Upper lobe of left lung (tissue), 6 donors: ENCODE data around the gene SCTR. TPM values are rescaled to one million over a fixed set of nuclear protein-coding genes. Genes with fewer than 3 reads are reported as not detected.

Experiments
- ATAC-seq, 2 donors: fragments of 200-7000 bp; cut with Tn5 transposase; one replicate each; pipeline ENCODE4 v1.9.1; 2022; ENCODE audit warnings: mild to moderate bottlenecking in 2 of 2, moderate library complexity in 2 of 2; ENCODE audit not compliant: low FRiP score in 2 of 2
- DNase-seq, 2 donors: peaks; one replicate each; pipeline ENCODE4 v3.0.0-alpha.2; 2019 to 2020
- H3K27ac ChIP-seq, 4 donors: fragments of 200-600 bp; sonication (generic); one replicate each; pipeline ENCODE4 v1.5.1; 2016 to 2019
- H3K27me3 ChIP-seq, 4 donors: fragments of 200-600 bp; sonication (generic); one replicate each; pipeline ENCODE4 v1.5.1; 2017 to 2019
- H3K36me3 ChIP-seq, 4 donors: fragments of 200-600 bp; sonication (generic); one replicate each; pipeline ENCODE4 v1.5.1; 2016 to 2019
- H3K4me1 ChIP-seq, 4 donors: fragments of 200-600 bp; sonication (generic); one replicate each; pipeline ENCODE4 v1.5.1; 2018 to 2019
- H3K4me3 ChIP-seq, 4 donors: fragments of 200-600 bp; sonication (generic); one replicate each; pipeline ENCODE4 v1.5.1; 2017 to 2019; ENCODE audit warnings: mild to moderate bottlenecking in 2 of 4, moderate library complexity in 1 of 4
- H3K9me3 ChIP-seq, 4 donors: fragments of 200-600 bp; sonication (generic); one replicate each; pipeline ENCODE4 v1.5.1; 2018 to 2019
- EP300 ChIP-seq, 4 donors: sonication (generic); formaldehyde crosslinking; IDR thresholded peaks; one replicate each; pipeline ENCODE4 v1.5.1; 2017; ENCODE audit warnings: antibody characterized with exemption in 4 of 4, control low read depth in 2 of 4
- POLR2A ChIP-seq, 4 donors: fragments of 450-650 bp; IDR thresholded peaks; one replicate each; pipeline ENCODE4 v1.5.1; 2016 to 2017; ENCODE audit warnings: antibody characterized with exemption in 4 of 4, mild to moderate bottlenecking in 2 of 4
- POLR2AphosphoS5 ChIP-seq, 2 donors: sonication (generic); formaldehyde crosslinking; IDR thresholded peaks; one replicate each; pipeline ENCODE4 v1.5.1; 2017; ENCODE audit warnings: antibody characterized with exemption in 2 of 2
- WGBS, 2 donors: methylation state at CpG; one replicate each; pipeline ENCODE4 v1.1.5; 2017 to 2018; 5-methylcytosine and 5-hydroxymethylcytosine counted together
- total RNA-seq, 6 donors: library from RNA; depleted of rRNA in 4 of 6; stranded (reverse); fragments of >200 nt in 4 of 6; gene quantifications; one replicate each; pipeline versions ENCODE4 v1.1.0 to v1.2.1, GENCODE V29; 2016 to 2021
- TF ChIP-seq, protein P1 (sequence below), 6 experiments: fragments of 450-650 bp in 4 of 6; fragments of 200-600 bp in 2 of 6; sonication (generic) in 2 of 6; IDR thresholded peaks; one replicate each; pipeline ENCODE4 v1.5.1; 2016 to 2019; ENCODE audit warnings: antibody characterized with exemption in 6 of 6
- donor health status: DM: no; HTN: no; CAD: no; lungs with moderate emphysema.
- donor health status: DM: no; HTN: yes; CAD: no; lungs with severe emphysema.

The SCTR gene
- total RNA-seq, 6 donors from 2014 or later = 3.2 to 52.5 (median 16.6) TPM

DNA sequence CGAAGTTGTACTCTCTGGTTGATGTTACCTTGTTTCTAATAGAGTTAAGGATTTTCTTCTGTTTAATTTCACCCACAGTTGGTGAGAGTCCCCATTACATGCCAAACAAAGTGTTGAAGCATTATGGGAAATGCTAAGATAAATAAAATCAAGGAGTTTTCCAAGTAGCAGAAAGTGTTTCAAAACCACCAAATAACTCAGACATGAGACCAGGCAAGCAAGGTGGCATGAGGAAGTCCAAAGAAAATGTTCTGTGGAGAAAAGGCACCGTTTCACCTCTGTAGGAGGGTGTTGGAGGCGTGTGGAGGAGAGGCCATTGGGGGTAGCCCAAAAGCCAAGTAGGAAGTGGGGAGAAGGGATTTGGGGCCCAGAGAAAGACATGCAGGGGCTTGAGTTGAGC is 28.6 kb upstream of the SCTR start:
- Histone ChIP-seq H3K36me3 (no peaks in the 10 kb centered on the region), H3K4me3 (no peak overlapping the region), H3K27me3 (no peaks in the 10 kb centered on the region), H3K9me3 (no peaks in the 10 kb centered on the region), H3K27ac (peak overlapping the region in 3 of 4 donors; percentile 46 to 78 (median 71)), H3K4me1 (peaks cover 0 to 22% (median 8%) of the 10 kb centered on the region in 4 donors)
- peak; percentile 45 to 76 for ATAC-seq
- no peak for DNase-seq
- 67 to 73% methylated on average over 3 of the region's 3 CpGs for WGBS, 2 donors
- TF ChIP-seq POLR2A (IDR thresholded peaks at IDR 0.05) (no peak), POLR2AphosphoS5 (IDR thresholded peaks at IDR 0.05) (peak in 1 of 2 donors; percentile 14), EP300 (IDR thresholded peaks at IDR 0.05) (peak in 3 of 4 donors; percentile 28 to 88 (median 59))
- TF ChIP-seq, protein P1, sequence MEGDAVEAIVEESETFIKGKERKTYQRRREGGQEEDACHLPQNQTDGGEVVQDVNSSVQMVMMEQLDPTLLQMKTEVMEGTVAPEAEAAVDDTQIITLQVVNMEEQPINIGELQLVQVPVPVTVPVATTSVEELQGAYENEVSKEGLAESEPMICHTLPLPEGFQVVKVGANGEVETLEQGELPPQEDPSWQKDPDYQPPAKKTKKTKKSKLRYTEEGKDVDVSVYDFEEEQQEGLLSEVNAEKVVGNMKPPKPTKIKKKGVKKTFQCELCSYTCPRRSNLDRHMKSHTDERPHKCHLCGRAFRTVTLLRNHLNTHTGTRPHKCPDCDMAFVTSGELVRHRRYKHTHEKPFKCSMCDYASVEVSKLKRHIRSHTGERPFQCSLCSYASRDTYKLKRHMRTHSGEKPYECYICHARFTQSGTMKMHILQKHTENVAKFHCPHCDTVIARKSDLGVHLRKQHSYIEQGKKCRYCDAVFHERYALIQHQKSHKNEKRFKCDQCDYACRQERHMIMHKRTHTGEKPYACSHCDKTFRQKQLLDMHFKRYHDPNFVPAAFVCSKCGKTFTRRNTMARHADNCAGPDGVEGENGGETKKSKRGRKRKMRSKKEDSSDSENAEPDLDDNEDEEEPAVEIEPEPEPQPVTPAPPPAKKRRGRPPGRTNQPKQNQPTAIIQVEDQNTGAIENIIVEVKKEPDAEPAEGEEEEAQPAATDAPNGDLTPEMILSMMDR (IDR thresholded peaks at IDR 0.05) = no peak

DNA sequence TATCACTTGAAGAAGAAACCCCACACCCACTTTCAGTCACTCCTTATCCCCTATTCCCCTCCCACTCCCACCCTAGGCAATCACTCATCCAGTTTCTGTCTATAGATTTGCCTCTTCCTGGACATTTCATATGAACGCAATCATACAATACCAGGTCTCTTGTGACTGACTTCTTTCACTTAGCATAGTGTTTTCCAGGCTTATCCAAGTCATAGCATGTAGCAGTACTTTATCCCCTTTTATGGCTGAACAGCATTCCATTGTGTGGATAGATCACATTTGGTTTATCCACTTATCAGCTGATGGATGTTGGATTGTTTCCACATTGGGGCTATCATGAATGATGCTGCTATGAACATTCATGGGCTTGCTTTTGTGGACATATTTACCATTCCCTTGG is 26.6 kb upstream of the SCTR start:
- TF ChIP-seq POLR2A (IDR thresholded peaks at IDR 0.05) = no peak
- no peak for TF ChIP-seq POLR2AphosphoS5 (IDR thresholded peaks at IDR 0.05)
- no peak for TF ChIP-seq EP300 (IDR thresholded peaks at IDR 0.05)
- TF ChIP-seq, protein P1 (IDR thresholded peaks at IDR 0.05) = no peak

GRCh38 chr2:119550346-119550745 is 26.1 kb upstream of the SCTR start:
- DNase-seq = no peak
- H3K4me1 ChIP-seq = peaks cover 0 to 36% (median 20%) of the 10 kb centered on the region in 4 donors
- H3K27me3 ChIP-seq = no peaks in the 10 kb centered on the region
- H3K9me3 ChIP-seq = no peaks in the 10 kb centered on the region
- peak overlapping the region in 1 of 4 donors; percentile 68 for H3K27ac ChIP-seq
- H3K4me3 ChIP-seq = no peak overlapping the region
- WGBS, 2 donors = 67 to 80% methylated on average over 2 of the region's 2 CpGs
- TF ChIP-seq POLR2A (IDR thresholded peaks at IDR 0.05) (no peak), EP300 (IDR thresholded peaks at IDR 0.05) (no peak), POLR2AphosphoS5 (IDR thresholded peaks at IDR 0.05) (no peak)
- TF ChIP-seq, protein P1 (IDR thresholded peaks at IDR 0.05) = no peak
- ATAC-seq = no peak
- H3K36me3 ChIP-seq = no peaks in the 10 kb centered on the region

More for the DNA sequence above, 26.6 kb upstream of the SCTR start:
- no peak for ATAC-seq
- Histone ChIP-seq H3K36me3 (no peaks in the 10 kb centered on the region), H3K4me3 (no peak overlapping the region), H3K27ac (peak overlapping the region in 2 of 4 donors; percentile 27 to 44), H3K9me3 (no peaks in the 10 kb centered on the region), H3K27me3 (no peaks in the 10 kb centered on the region), H3K4me1 (peaks cover 0 to 30% (median 17%) of the 10 kb centered on the region in 4 donors)
- DNase-seq = no peak
- WGBS, 2 donors = 79 to 88% methylated on average over 1 of the region's 1 CpG

DNA sequence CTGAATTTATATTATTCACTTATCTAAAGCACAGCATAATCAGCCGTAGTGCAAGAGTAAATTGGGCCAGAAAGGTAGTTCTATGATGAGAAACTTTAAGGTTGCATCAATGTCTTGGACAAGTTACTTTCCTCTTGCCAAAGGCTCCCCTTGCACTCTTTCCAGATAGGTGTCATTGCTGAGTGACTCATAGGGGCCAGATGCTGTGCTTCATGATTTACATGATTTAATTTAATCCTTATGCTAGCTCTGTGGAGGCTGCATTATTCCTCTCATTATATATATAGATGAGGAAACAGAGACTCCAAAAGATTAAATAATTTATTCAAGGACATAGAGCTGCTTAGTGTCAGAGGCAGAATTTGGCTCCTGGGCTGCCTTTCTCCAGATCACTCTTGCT is 25.0 kb upstream of the SCTR start:
- Histone ChIP-seq H3K9me3 (no peaks in the 10 kb centered on the region), H3K27me3 (peaks cover 0 to 5% (median 1%) of the 10 kb centered on the region in 4 donors), H3K4me1 (peaks cover 0 to 35% (median 23%) of the 10 kb centered on the region in 4 donors), H3K27ac (peak overlapping the region in 3 of 4 donors; percentile 24 to 68 (median 35)), H3K4me3 (no peak overlapping the region), H3K36me3 (no peaks in the 10 kb centered on the region)
- DNase-seq (no peak), ATAC-seq (no peak)
- TF ChIP-seq EP300 (IDR thresholded peaks at IDR 0.05) = no peak
- TF ChIP-seq POLR2AphosphoS5 (IDR thresholded peaks at IDR 0.05) = no peak
- TF ChIP-seq POLR2A (IDR thresholded peaks at IDR 0.05) = no peak
- TF ChIP-seq, protein P1 (IDR thresholded peaks at IDR 0.05) = no peak
- WGBS, 2 donors = 68 to 81% methylated on average over 1 of the region's 1 CpG

DNA sequence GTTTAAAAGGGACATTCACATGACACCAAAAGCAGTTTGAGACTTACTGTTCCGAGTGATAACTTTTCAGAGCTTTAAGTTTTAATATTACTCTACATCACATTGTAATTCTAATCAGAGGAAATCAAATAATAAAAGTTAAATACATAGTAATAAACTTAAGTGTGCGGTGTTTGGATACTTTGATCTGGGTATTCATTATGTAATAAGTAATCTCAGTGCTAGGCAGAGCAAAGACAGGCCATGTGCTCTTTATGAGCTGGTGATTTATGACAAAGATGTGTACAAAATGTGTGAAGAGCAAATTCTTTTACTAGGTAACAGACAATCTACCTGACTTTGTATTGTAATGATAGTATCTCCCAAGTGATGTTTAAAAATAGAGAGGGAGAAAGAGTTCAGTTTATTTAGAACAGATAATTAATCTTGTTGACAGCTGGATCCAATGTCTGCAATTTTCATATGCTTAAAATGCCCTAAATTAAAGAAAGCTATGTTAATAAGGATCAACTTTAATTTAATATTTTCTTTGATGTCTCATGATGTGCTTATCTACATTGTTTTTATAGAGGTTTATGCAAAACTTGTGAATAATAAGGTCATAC is 24.3 kb upstream of the SCTR start:
- no peak for DNase-seq
- no peaks in the 10 kb centered on the region for H3K9me3 ChIP-seq
- no peaks in the 10 kb centered on the region for H3K36me3 ChIP-seq
- no peak overlapping the region for H3K4me3 ChIP-seq
- no peak overlapping the region for H3K27ac ChIP-seq
- 73 to 74% methylated on average over 2 of the region's 2 CpGs for WGBS, 2 donors
- H3K4me1 ChIP-seq = peaks cover 0 to 38% (median 29%) of the 10 kb centered on the region in 4 donors
- peaks cover 0 to 6% (median 2%) of the 10 kb centered on the region in 4 donors for H3K27me3 ChIP-seq
- no peak for TF ChIP-seq POLR2A (IDR thresholded peaks at IDR 0.05)
- no peak for TF ChIP-seq EP300 (IDR thresholded peaks at IDR 0.05)
- TF ChIP-seq, protein P1 (IDR thresholded peaks at IDR 0.05) = no peak
- no peak for TF ChIP-seq POLR2AphosphoS5 (IDR thresholded peaks at IDR 0.05)
- no peak for ATAC-seq
